Spleen (tissue), 11 donors: ENCODE results near the gene ZC3H7A. TPM values are rescaled to one million over a fixed set of nuclear protein-coding genes. Genes with fewer than 3 reads are reported as not detected.

ENCODE experiments used
- DNase-seq: peaks from one replicate; pipeline ENCODE4 v3.0.0-alpha.2; 2020
- H3K27ac ChIP-seq, 8 donors: fragments of 200-600 bp; sonication (generic) in 7 of 8; 1 replicate in 4 of 8; 2 replicates in 4 of 8; pipeline versions ENCODE4 v1.5.0 to v1.8.0; 2016 to 2021; ENCODE audit warnings: inconsistent platforms in 4 of 8, mild to moderate bottlenecking in 4 of 8, moderate library complexity in 1 of 8
- H3K27me3 ChIP-seq, 7 donors: fragments of 200-600 bp; sonication (generic) in 6 of 7; replicated peaks in 1 of 7; 1 replicate in 4 of 7; 2 replicates in 3 of 7; pipeline versions ENCODE4 v1.5.0 to v1.8.0; 2016 to 2021; ENCODE audit warnings: inconsistent platforms in 3 of 7, mild to moderate bottlenecking in 1 of 7
- H3K36me3 ChIP-seq, 6 donors: fragments of 200-600 bp; sonication (generic) in 5 of 6; 1 replicate in 4 of 6; 2 replicates in 2 of 6; pipeline versions ENCODE4 v1.5.0 to v1.8.0; 2016 to 2021; ENCODE audit warnings: inconsistent platforms in 2 of 6
- H3K4me1 ChIP-seq, 6 donors: fragments of 200-600 bp; sonication (generic) in 5 of 6; 1 replicate in 3 of 6; 2 replicates in 3 of 6; pipeline versions ENCODE4 v1.5.0 to v1.8.0; 2016 to 2021; ENCODE audit warnings: inconsistent platforms in 3 of 6
- H3K4me3 ChIP-seq, 8 donors: fragments of 200-600 bp; sonication (generic) in 7 of 8; 1 replicate in 4 of 8; 2 replicates in 4 of 8; pipeline versions ENCODE4 v1.5.0 to v1.8.0; 2016 to 2021; ENCODE audit warnings: inconsistent platforms in 4 of 8, mild to moderate bottlenecking in 4 of 8, moderate library complexity in 2 of 8
- H3K9me3 ChIP-seq, 8 donors: fragments of 200-600 bp; sonication (generic) in 7 of 8; 1 replicate in 4 of 8; 2 replicates in 4 of 8; pipeline versions ENCODE4 v1.5.0 to v1.8.0; 2016 to 2021; ENCODE audit warnings: inconsistent platforms in 4 of 8
- CTCF ChIP-seq, 11 experiments: fragments of 200-600 bp in 7 of 11; fragments of 450-650 bp in 4 of 11; sonication (generic) in 4 of 11; IDR thresholded peaks in 8 of 11; conservative IDR thresholded peaks in 3 of 11; 1 replicate in 7 of 11; 2 replicates in 4 of 11; pipeline versions ENCODE4 v1.4.0 to v1.8.0; 2016 to 2021; ENCODE audit warnings: antibody characterized with exemption in 11 of 11, inconsistent platforms in 4 of 11, mild to moderate bottlenecking in 1 of 11
- POLR2A ChIP-seq, 3 donors: fragments of 450-650 bp; IDR thresholded peaks; one replicate each; pipeline ENCODE4 v1.5.1; 2017; ENCODE audit warnings: antibody characterized with exemption in 3 of 3, mild to moderate bottlenecking in 1 of 3
- POLR2AphosphoS5 ChIP-seq, 3 donors: sonication (generic); formaldehyde crosslinking; IDR thresholded peaks; one replicate each; pipeline ENCODE4 v1.5.1; 2017; ENCODE audit warnings: antibody characterized with exemption in 3 of 3
- WGBS, 5 donors: extraction: QIAGEN DNeasy Blood & Tissue Kit in 3 of 5; methylation state at CpG; one replicate each; pipeline versions ENCODE4 v1.1.5 to v1.1.7; 2013 to 2018; 5-methylcytosine and 5-hydroxymethylcytosine counted together
- intact Hi-C: fragments of 100-400 bp; cut with DNase I; formaldehyde crosslinking; loops from one replicate; pipeline ENCODE4 v1.15.0; 2023; ENCODE audit warnings: low total_unique reads
- polyA plus RNA-seq, 3 donors: library from polyadenylated mRNA; stranded (reverse); fragments of 200-250 nt; gene quantifications; one replicate each; pipeline ENCODE4 v1.2.1, GENCODE V29; 2013
- total RNA-seq, 7 donors: library from RNA; depleted of rRNA in 3 of 7; stranded (reverse); fragments of >200 nt in 3 of 7; fragmentation: NEBNext Ultra II Directional in 4 of 7; extraction: Animal tissue kit (Norgen Biotek cat#: 25700) in 4 of 7; gene quantifications; one replicate each; pipeline versions ENCODE4 v1.1.0 to v1.2.1, GENCODE V29; 2016 to 2021
- donor health status: healthy with polysubstance abuse.
- donor health status: DM: no; HTN: no; CAD: no; lungs with moderate emphysema.
- donor health status: DM: no; HTN: no; CAD: no.
- donor health status: Bipolar disorder and iron deficiency.
- donor health status: healthy.
- donor health status: DM: no; HTN: no; CAD: no.
- donor health status: DM: yes; HTN: yes; CAD: no.

ZC3H7A gene
- total and polyA plus RNA-seq, 10 donors = 28.7 to 118 (median 80.9) TPM

- intact Hi-C loops = loop anchor here (10.0 kb wide), 1 partner anchor 51 kb away; the partner anchor contains the start of gene ZC3H7A
- TF ChIP-seq POLR2A (IDR thresholded peaks at IDR 0.05) (no peak), POLR2AphosphoS5 (IDR thresholded peaks at IDR 0.05) (no peak), CTCF (IDR thresholded peaks at IDR 0.05 in 8 of 11, conservative IDR thresholded peaks at IDR 0.05 in 3 of 11) (no peak)
- peaks cover 0 to 29% (median 3%) of the 10 kb centered on the region in 6 donors for H3K36me3 ChIP-seq
- no peak for DNase-seq
- H3K4me3 ChIP-seq = peak overlapping the region in 1 of 8 donors; percentile 89
- peaks cover 11 to 44% (median 38%) of the 10 kb centered on the region in 6 donors for H3K4me1 ChIP-seq
- no peaks in the 10 kb centered on the region for H3K9me3 ChIP-seq
- WGBS, 5 donors = 67 to 89% (median 76%) methylated on average over 5 of the region's 5 CpGs
- peak overlapping the region in 7 of 8 donors; percentile 96 to 99 (median 98) for H3K27ac ChIP-seq
- no peaks in the 10 kb centered on the region for H3K27me3 ChIP-seq
Measured at GRCh38 chr16:11744075-11744470, 53.0 kb downstream of the ZC3H7A start.

- intact Hi-C loops = loop anchor here (10.0 kb wide), 1 partner anchor 51 kb away; the partner anchor contains the start of gene ZC3H7A
Measured at GRCh38 chr16:11743308-11744074, 53.6 kb downstream of the ZC3H7A start.

GRCh38 chr16:11742536-11743307 is 54.3 kb downstream of the ZC3H7A start, which contains the start of gene TXNDC11:
Gene TXNDC11, minus strand, starts transcription at chr16:11742857. Its CDS starts 127 bp downstream, at chr16:11742730.
- TF ChIP-seq POLR2AphosphoS5 (IDR thresholded peaks at IDR 0.05) (peak; percentile 95 to 98 (median 95)), CTCF (IDR thresholded peaks at IDR 0.05 in 8 of 11, conservative IDR thresholded peaks at IDR 0.05 in 3 of 11) (peak in 1 of 11 experiments; percentile 11), POLR2A (IDR thresholded peaks at IDR 0.05) (peak; percentile 63 to 95 (median 63))
- intact Hi-C loops = loop anchor here (10.0 kb wide), 1 partner anchor 52 kb away; the partner anchor contains the start of gene ZC3H7A
- Histone ChIP-seq H3K4me1 (peaks cover 21 to 58% (median 51%) of the 10 kb centered on the region in 6 donors), H3K9me3 (no peaks in the 10 kb centered on the region), H3K27ac (peak within 1 kb of the TSS; percentile 96 to 99 (median 98)), H3K4me3 (peak within 1 kb of the TSS; percentile 62 to 90 (median 87)), H3K27me3 (no peaks in the 10 kb centered on the region), H3K36me3 (peaks cover 0 to 15% (median 0%) of the 10 kb centered on the region in 6 donors)
- WGBS, 5 donors = 0% methylated on average over 20 to 96 of the region's 96 CpGs
- DNase-seq = peak; percentile 100

More at GRCh38 chr16:11743308-11744074, 53.6 kb downstream of the ZC3H7A start:
- DNase-seq = peak; percentile 84
- H3K9me3 ChIP-seq = no peaks in the 10 kb centered on the region
- peak overlapping the region; percentile 96 to 99 (median 98) for H3K27ac ChIP-seq
- TF ChIP-seq CTCF (IDR thresholded peaks at IDR 0.05 in 8 of 11, conservative IDR thresholded peaks at IDR 0.05 in 3 of 11) = no peak
- peak in 1 of 3 donors; percentile 80 for TF ChIP-seq POLR2AphosphoS5 (IDR thresholded peaks at IDR 0.05)
- peak overlapping the region; percentile 62 to 90 (median 87) for H3K4me3 ChIP-seq
- H3K4me1 ChIP-seq = peaks cover 16 to 50% (median 43%) of the 10 kb centered on the region in 6 donors
- H3K36me3 ChIP-seq = peaks cover 0 to 23% (median 0%) of the 10 kb centered on the region in 6 donors
- H3K27me3 ChIP-seq = no peaks in the 10 kb centered on the region
- WGBS, 5 donors = 25 to 42% (median 39%) methylated on average over 20 to 21 of the region's 21 CpGs
